UCSD-AML1 (cell line): ENCODE data around the gene KCNMA1.

Experiments used
- DNase-seq: peaks from one replicate; lab custom pipeline; 2025; ENCODE audit not compliant: unreplicated experiment; lab: John Stamatoyannopoulos, UW

KCNMA1 gene

GRCh38 chr10:77012812-77013500, 624.7 kb downstream of the KCNMA1 start:
- no peak for DNase-seq

- no peak for DNase-seq
Measured at GRCh38 chr10:77011874-77012811, 625.5 kb downstream of the KCNMA1 start.

GRCh38 chr10:77010430-77010829, 627.2 kb downstream of the KCNMA1 start:
- no peak for DNase-seq

- DNase-seq, result no peak
Measured at GRCh38 chr10:77007834-77008233, 629.8 kb downstream of the KCNMA1 start.

- no peak for DNase-seq
Measured at GRCh38 chr10:77006836-77007511, 630.6 kb downstream of the KCNMA1 start.

GRCh38 chr10:77005871-77006270, 631.7 kb downstream of the KCNMA1 start:
- no peak for DNase-seq

- no peak for DNase-seq
Measured at GRCh38 chr10:77004917-77005564, 632.6 kb downstream of the KCNMA1 start.

- DNase-seq, result no peak
Measured at GRCh38 chr10:77002872-77003271, 634.7 kb downstream of the KCNMA1 start.

GRCh38 chr10:77001206-77001605, 636.4 kb downstream of the KCNMA1 start:
- no peak for DNase-seq

GRCh38 chr10:76998451-76998850, 639.2 kb downstream of the KCNMA1 start:
- no peak for DNase-seq

- DNase-seq, result no peak
Measured at GRCh38 chr10:76997631-76998030, 640.0 kb downstream of the KCNMA1 start.

GRCh38 chr10:76995023-76995422, 642.6 kb downstream of the KCNMA1 start:
- no peak for DNase-seq

- no peak for DNase-seq
Measured at GRCh38 chr10:76993213-76993612, 644.4 kb downstream of the KCNMA1 start.

GRCh38 chr10:76992467-76992866, 645.1 kb downstream of the KCNMA1 start:
- no peak for DNase-seq

GRCh38 chr10:76991621-76992020, 646.0 kb downstream of the KCNMA1 start:
- DNase-seq, result no peak

- DNase-seq, result no peak
Measured at GRCh38 chr10:76990561-76990960, 647.0 kb downstream of the KCNMA1 start.

GRCh38 chr10:76984559-76985443, 652.8 kb downstream of the KCNMA1 start:
- peak; percentile 53 for DNase-seq

- DNase-seq, result no peak
Measured at GRCh38 chr10:76983624-76984023, 654.0 kb downstream of the KCNMA1 start.

- no peak for DNase-seq
Measured at GRCh38 chr10:76982671-76983070, 654.9 kb downstream of the KCNMA1 start.

- DNase-seq, result no peak
Measured at GRCh38 chr10:76981251-76981650, 656.4 kb downstream of the KCNMA1 start.
